Endothelial cell (in vitro differentiated cells): ENCODE data around the gene DENND10. TPM values are rescaled to one million over a fixed set of nuclear protein-coding genes. Genes with fewer than 3 reads are reported as not detected.
A peak's percentile ranks its signal among the peaks of the same experiment; 100 is the strongest.

ENCODE experiments used
- DNase-seq: peaks from one replicate; pipeline ENCODE4 v3.0.0; 2021; ENCODE audit warnings: low spot score
- H3K27ac Mint-ChIP-seq: one replicate; pipeline ENCODE4 v1.8.0; 2021; ENCODE audit warnings: mixed read lengths, inconsistent platforms; ENCODE audit not compliant: unreplicated experiment
- H3K27me3 Mint-ChIP-seq: one replicate; pipeline ENCODE4 v1.8.0; 2021; ENCODE audit warnings: mild to moderate bottlenecking, moderate library complexity, mixed read lengths, inconsistent platforms; ENCODE audit not compliant: unreplicated experiment
- H3K36me3 Mint-ChIP-seq: one replicate; pipeline ENCODE4 v1.8.0; 2021; ENCODE audit warnings: mild to moderate bottlenecking, low read depth, mixed read lengths, inconsistent platforms; ENCODE audit not compliant: unreplicated experiment
- H3K4me1 Mint-ChIP-seq: one replicate; pipeline ENCODE4 v1.8.0; 2021; ENCODE audit warnings: mild to moderate bottlenecking, mixed read lengths, inconsistent platforms; ENCODE audit not compliant: unreplicated experiment
- H3K4me3 Mint-ChIP-seq: one replicate; pipeline ENCODE4 v1.8.0; 2021; ENCODE audit warnings: mild to moderate bottlenecking, mixed read lengths, inconsistent platforms; ENCODE audit not compliant: unreplicated experiment
- H3K9me3 Mint-ChIP-seq: one replicate; pipeline ENCODE4 v1.8.0; 2021; ENCODE audit warnings: mixed read lengths, inconsistent platforms; ENCODE audit not compliant: unreplicated experiment
- CTCF ChIP-seq: fragments of 200-600 bp; sonication (generic); IDR thresholded peaks from one replicate; pipeline ENCODE4 v1.5.0; 2021; ENCODE audit warnings: antibody characterized with exemption; ENCODE audit not compliant: unreplicated experiment
- long read RNA-seq: library from polyadenylated mRNA; unstranded; transcript quantifications from one replicate; pipeline ENCODE4 v2.0.0, GENCODE V29; 2020; ENCODE audit not compliant: unreplicated experiment
- total RNA-seq: library from RNA; stranded (reverse); fragmentation: NEBNext Ultra II Directional; extraction: Animal tissue kit (Norgen Biotek cat#: 25700); gene quantifications from one replicate; pipeline ENCODE4 v1.2.1, GENCODE V29; 2021; ENCODE audit not compliant: unreplicated experiment

The DENND10 gene, protein sequence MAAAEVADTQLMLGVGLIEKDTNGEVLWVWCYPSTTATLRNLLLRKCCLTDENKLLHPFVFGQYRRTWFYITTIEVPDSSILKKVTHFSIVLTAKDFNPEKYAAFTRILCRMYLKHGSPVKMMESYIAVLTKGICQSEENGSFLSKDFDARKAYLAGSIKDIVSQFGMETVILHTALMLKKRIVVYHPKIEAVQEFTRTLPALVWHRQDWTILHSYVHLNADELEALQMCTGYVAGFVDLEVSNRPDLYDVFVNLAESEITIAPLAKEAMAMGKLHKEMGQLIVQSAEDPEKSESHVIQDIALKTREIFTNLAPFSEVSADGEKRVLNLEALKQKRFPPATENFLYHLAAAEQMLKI
- total RNA-seq = 40.6 TPM
- long read RNA-seq, transcript FAM45A-201 (9 exons, 1,648 nt) = major isoform, 6 of 27 reads
- long read RNA-seq, partial matches to known transcripts = 1 of 27 reads
- long read RNA-seq, other reads (novel, unspliced or antisense) = 20 of 27 reads

DNA sequence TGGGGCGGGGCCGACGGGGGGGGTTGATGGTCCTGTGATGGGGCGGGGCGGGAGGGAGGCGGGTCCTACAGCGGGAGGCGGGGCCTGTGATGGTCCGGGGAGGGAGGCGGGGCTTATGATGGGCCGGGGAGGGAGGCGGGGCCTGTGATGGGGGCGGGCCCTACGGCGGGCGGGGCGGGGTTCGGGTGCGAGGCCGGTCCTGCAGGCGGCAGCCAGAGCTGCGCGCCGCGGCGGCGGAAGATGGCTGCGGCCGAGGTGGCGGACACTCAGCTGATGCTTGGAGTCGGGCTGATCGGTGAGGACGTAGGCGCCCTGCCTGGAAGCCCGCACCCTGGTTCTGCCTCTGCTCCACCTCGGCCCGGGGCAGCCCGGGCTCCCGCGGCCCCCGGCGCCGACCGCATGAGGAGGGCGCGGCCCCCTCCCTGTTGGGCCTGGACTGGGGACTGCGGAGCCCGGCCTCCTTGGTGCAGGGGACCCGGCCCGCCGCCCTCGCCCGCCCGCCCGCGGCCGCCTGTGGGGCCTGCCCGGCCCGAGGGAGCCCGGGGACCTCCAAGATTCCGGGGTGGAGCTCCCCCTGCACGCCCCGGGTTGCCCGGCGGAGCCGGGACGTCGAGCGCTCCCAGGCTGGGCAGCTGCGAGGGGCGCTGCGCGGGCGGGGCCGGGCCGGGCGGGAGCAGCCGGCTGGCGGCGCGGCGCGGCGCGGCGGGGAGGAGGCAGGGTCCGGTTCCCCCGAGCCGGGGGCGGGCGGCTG lies at the start of gene DENND10:
Gene DENND10, plus strand, starts transcription at position 211 of the 751 bp plus-strand sequence. Its CDS starts 30 bp downstream, at position 241.
- Mint-ChIP-seq H3K36me3 (peaks cover 5% of the 10 kb centered on the region), H3K4me1 (peaks cover 15% of the 10 kb centered on the region), H3K9me3 (no peaks in the 10 kb centered on the region), H3K27ac (peak within 1 kb of the TSS; percentile 69), H3K4me3 (peak within 1 kb of the TSS; percentile 92), H3K27me3 (peaks cover 6% of the 10 kb centered on the region)
- no peak for TF ChIP-seq CTCF
- DNase-seq = peak; percentile 83

GRCh38 chr10:119055472-119055871 lies 48.4 kb upstream of the DENND10 start:
- Mint-ChIP-seq H3K27me3 (no peaks in the 10 kb centered on the region), H3K36me3 (peaks cover 42% of the 10 kb centered on the region)
- no peak for TF ChIP-seq CTCF

GRCh38 chr10:119058010-119058409 lies 45.9 kb upstream of the DENND10 start:
- Mint-ChIP-seq H3K9me3 (no peaks in the 10 kb centered on the region), H3K27me3 (no peaks in the 10 kb centered on the region), H3K4me3 (peak overlapping the region; percentile 28), H3K4me1 (no peaks in the 10 kb centered on the region), H3K27ac (no peak overlapping the region), H3K36me3 (peaks cover 35% of the 10 kb centered on the region)
- no peak for DNase-seq
- no peak for TF ChIP-seq CTCF

More at GRCh38 chr10:119055472-119055871, 48.4 kb upstream of the DENND10 start:
- Mint-ChIP-seq H3K27ac (no peak overlapping the region), H3K4me1 (no peaks in the 10 kb centered on the region), H3K4me3 (no peak overlapping the region), H3K9me3 (no peaks in the 10 kb centered on the region)
- DNase-seq = no peak

DNA sequence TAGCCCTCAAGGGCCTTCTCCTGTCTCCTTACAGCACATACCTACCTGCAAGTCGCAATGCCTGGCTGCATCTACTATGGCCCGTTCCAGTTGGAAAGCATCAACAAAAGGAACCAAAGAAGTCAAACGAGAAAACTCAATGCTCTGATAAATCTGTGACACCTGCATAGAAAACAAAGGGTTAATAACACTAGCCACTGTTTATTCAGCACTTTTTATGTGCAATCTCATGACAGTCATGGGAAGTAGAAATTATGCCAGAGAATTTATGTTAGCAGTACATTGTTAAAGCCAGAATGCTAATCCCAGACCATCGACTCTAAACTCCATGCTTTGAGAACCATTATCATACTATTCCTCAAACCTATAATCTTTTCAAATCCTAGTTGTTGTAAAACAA lies 44.4 kb upstream of the DENND10 start:
- Mint-ChIP-seq H3K4me1 (no peaks in the 10 kb centered on the region), H3K27me3 (no peaks in the 10 kb centered on the region), H3K27ac (peak overlapping the region; percentile 38), H3K9me3 (no peaks in the 10 kb centered on the region), H3K4me3 (no peak overlapping the region), H3K36me3 (peaks cover 41% of the 10 kb centered on the region)
- no peak for TF ChIP-seq CTCF
- DNase-seq = no peak
